GM21737 (cell line): ENCODE measurements around the gene HRK.
"Not testable (repeated sequence)": the region's sequence is repeated elsewhere in the genome, so short reads cannot be mapped to it uniquely, and the experiment has no call there.

ENCODE experiments used
- ATAC-seq: cut with Tn5 transposase; IDR thresholded peaks from one replicate; pipeline ENCODE4 v1.9.1; 2021; ENCODE audit warnings: mild to moderate bottlenecking, moderate library complexity; ENCODE audit not compliant: unreplicated experiment

HRK gene

DNA sequence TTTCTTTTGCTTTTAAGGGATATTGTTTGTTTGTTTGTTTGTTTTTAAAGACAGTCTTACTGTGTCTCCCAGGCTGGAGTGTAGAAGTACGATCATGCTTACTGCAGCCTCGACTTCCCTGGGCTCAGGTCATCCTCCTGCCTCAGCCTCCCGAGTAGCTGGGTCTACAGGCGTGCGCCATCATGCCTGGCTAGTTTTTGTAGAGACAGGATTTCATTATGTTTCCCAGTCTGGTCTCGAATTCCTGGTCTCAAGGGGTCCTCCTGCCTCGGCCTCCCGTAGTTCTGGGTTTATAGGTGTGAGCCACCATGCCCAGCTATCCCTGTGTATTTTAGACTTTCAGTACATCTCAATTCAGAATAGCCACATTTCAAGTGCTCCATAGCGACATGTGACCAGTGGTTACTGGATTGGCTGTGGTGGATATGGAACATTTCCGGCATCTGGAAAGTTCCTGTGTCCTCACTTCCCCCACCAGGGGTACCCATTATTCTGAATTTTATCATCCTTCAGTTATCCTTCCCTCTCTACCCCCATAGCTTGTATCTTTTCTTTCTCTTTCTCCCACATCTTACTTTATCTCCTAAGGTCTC, 61.1 kb downstream of the HRK start:
- ATAC-seq: no peak

DNA sequence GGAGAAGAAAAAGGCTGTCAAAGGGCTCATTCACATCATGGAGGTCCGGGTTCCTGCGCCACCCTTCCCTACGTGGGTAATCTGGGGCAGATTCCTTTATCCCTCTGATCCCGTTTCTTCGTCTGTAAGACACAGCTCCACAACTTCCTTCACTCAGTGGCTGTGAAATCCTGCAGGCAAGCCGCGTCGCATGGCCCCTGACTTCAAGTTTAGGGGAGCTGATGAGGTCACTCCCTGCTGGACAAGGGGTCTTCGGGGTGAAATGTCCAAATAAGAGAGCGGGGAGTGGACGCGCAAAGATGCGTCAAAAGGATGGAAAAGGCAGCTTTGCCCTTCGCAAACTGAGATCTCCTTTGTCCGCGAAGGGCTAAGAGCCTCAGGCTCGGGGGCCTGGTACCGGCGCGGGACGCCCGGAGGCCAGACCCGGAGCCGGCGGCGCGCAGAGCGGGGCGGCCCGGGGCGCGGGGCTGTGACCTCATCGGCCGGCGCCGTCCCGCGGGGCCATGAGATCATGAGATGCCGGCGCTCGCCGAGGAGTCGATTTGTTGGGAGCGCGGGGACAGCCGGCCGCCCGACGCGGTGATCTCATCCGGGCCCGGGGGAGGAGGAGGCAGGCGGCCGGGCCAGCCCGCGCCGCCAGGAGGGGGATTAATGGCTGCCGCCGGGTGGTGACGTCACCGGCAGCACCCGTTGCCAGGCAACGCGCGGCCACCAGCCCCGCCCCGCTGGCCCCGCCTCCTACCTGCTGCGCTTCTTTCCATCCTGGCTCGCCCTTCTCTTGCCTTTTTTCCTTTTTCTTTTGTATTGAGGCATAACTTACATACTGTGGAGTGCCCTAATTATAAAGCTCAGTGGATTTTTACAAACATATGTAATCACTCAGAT, 62.1 kb downstream of the HRK start:
- ATAC-seq: peak; percentile 86

DNA sequence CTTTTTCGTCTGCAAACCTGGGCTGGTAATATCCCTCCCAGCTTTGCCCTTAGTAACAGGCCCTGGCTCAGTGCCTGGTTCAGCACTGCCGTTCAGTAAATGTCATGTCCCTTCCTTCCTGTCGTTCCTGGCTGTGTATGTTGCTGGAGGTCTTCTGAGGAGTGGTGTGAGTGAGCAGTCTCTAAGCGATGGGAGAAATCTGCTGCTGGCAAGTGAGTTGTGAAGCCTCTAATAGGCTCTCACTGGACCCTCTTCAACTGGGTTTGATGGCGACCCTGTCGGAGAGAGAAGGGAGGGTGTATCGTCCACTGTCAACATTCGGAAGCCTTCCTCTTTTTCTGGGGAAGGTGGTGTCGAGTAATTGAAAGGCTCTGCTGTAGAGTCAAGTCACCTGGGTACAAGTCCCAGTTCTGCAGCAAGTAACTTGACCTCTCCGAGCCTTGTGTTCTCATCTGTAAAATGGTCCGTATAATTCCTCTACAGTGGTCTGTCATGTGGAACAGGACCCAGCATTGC, 62.8 kb downstream of the HRK start:
- ATAC-seq: no peak

DNA sequence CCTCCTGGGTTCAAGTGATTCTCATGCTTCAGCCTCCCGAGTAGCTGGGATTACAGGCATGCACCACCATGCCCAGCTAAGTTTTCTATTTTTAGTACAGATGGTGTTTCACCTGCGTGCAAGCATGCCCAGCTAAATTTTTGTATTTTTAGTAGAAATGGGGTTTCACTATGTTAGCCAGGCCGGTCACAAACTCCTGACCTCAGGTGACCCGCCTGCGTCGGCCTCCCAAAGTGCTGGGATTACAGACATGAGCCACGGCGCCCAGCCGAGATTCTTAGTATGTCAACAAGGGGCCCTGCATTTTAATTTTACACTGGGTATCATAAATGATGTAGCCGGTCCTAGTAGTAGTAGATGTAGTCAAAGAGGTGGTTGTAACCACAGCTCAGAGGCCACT, 66.5 kb downstream of the HRK start:
- ATAC-seq: not testable (repeated sequence)

DNA sequence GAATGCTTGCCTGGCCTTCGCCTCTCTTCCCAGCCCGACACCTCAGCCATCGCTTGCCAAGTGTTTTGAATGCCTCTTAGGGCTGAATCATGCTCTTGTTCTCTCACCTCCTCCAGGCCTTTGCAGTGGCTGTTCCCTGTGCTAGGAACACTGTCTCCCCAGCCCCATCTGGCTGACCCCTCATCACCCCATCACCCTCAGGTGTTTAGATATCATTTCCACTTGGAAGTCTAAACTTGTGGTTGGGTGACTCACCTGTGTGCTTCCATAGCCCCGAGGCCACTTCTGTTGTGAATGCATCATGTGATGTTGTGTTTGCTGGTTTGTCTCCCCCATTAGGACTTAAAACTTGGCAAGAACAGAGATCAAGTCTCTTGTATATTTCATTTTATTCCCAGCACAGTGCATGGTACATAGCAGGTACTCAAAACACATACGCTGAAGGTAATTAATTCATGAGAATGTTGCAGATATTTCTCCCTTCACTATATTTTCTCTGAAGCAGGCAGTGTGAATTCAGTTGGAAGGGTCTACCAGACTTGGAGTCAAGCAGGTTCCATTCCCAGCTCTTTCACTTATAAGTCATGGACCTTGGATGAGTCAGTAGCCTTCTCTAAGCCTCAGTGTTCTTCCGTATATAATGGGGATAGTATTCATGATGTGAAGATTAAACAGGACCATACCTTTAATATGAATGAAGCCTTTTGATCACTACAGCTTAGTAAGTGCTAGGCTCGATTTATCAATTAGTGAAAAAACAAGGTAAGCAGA, 67.8 kb downstream of the HRK start:
- ATAC-seq: no peak

DNA sequence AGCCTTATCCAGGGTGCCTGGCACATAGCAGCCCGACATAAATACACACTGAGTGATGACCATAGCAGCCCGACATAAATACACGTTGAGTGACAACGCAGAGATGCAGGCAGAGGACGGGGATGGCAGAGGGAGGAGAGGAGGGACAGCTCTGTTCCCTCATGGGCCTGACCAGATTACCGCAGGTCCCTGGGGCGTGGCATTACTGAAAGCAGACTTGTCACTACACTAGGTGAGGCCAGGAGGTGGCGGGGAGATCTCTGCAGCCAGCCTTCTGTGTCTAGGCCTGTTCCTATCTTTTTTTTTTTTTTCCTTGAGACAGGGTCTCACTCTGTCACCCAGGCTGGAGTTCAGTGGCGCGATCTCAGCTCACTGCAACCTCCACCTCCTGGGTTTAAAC, 69.0 kb downstream of the HRK start:
- ATAC-seq: no peak

DNA sequence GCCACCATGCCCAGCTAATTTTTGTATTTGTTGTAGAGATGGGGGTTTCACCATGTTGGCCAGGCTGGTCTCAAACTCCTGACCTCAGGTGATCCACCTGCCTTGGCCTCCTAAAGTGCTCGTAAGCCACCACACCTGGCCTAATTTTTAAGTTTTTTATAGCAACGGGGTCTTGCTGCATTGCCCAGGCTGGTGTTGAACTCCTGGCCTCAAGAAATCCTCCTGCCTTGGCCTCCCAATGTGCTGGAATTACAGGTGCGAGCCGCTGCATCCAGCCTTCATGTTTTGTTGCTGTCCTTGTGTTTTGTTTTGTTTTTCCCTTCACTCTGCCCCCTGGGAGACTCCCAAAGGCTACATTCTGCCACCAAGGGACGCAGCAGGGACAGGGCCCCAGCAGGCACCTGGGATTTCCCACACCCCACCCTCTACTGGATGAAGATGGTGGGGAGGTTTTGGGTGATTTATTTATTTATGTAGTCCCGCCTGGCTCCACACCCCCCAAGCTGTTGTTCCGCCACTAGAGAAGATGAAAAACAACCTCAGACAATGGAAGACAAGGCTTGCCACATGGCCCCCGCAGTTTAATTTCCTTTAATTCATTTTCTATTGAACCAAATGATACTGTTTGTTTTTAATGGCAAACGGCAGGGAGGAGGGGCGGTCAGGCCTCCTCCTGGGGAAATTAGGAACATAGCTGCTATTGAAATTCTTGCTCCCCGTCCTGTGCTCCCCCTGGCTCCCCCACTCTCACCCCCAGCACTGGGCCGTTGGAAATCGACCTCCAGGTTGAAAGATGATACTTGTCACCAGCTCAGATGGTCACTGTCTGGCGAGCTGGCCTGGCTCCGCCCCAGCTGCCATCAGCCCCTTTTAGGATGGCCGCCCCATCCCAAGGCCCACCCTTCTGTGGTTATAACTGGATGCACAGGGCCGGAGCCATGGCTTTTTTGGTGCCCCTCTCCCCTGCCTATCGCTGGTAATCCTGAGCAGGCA, 72.8 kb downstream of the HRK start:
- no peak for ATAC-seq

DNA sequence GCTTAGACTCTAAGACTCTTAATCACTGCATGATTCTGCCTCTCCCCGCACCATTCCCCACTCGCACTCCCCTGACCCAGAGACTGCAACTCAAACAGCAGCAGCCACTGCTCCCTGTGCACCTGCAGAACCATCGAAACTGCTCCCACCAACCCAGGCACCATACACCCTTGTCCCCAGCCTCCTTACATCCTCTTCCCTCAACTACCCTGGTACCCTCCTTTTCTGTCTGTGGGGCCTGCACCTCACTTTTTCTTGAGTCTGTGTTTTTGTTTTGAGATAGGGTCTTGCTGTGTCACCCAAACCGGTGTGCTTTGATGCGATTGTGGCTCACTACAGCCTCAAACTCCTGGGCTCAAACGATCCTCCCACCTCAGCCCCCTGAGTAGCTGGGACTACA, 73.7 kb downstream of the HRK start:
- ATAC-seq: no peak

DNA sequence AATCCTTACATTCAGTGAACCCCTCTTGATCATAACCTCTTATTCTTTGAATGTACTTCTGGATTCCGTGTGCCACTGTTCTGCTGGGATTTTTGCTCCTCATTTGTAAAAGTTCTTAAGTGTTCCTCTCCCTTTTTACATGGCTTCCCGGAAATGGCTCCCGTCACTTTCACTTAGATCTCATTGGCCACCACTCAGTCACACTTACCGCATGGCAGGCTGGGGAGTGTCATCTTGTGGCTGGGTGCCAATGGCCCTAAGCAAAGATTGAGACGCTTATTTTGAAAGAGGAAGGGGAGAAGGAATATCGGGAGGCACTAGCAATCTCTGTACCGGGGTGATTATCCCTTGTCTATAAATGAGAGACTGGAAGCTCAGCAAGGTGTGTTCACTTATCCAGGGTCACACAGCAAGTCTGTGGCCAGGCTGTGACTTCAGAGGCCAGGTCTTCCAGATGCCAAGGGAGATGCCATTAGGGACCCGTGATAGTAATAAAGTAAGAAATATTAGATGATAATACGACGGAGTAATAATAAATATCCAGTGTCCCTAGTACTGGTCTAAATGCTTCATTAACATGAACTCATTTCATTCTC, 74.3 kb downstream of the HRK start:
- ATAC-seq: no peak
